Measurements from ENCODE around the gene ZNF613.
"Not testable (repeated sequence)": the region's sequence is repeated elsewhere in the genome, so short reads cannot be mapped to it uniquely, and the experiment has no call there.

The ZNF613 gene

DNA sequence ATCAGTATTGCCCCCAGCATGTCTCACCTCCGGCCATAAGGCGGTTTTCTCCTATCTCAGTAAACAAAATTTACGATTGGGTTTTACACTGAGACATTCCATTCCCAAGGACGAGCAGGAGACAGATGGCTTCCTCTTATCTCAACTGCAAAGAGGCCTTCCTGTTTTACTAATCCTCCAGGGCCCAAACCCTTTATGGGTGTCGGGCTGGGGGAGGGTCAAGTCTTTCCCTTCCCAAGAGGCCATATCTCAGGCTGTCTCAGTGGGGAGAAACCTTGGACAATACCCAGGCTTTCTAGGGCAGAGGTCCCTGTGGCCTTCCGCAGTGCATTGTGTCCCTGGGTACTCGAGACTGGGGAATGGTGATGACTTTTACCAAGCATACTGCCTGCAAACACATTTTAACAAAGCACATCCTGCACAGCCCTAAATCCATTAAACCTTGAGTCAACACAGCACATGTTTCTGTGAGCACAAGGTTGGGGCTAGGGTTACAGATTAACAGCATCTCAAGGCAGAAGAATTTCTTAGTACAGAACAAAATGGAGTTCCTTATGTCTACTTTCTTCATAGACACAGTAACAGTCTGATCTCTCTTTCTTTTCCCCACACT is 33.5 kb downstream of the ZNF613 start:
- H3K4me3 ChIP-seq (ENCODE audit: low read length), result not testable (repeated sequence)
- H3K9me3 ChIP-seq (ENCODE audit: low read length), result peaks cover 18% of the 10 kb centered on the region
- peaks cover 23% of the 10 kb centered on the region for H3K36me3 ChIP-seq (ENCODE audit: insufficient read depth, low read length)

DNA sequence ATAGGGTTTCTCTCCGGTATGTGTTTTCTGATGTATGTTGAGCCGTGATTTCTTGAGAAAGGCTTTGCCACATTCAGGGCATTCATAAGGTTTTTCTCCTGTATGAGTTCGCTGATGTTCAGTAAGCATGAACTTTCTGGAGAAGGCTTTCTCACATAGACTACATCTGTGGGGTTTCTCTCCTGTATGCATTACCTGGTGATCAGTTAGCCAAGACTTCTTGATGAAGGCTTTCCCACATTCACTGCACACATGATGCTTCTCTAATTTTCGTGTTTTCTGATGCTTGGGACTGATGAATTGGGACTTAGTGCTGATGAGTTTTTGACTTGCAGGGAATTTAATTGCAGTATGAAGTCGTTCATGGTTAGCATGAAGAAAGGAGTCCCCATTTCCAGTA is 38.3 kb downstream of the ZNF613 start:
- Histone ChIP-seq H3K9me3 (ENCODE audit: low read length) (peaks cover 51% of the 10 kb centered on the region), H3K36me3 (ENCODE audit: insufficient read depth, low read length) (peaks cover 58% of the 10 kb centered on the region), H2AFZ (ENCODE audit: low read depth, low read length) (no peak overlapping the region), H3K27me3 (ENCODE audit: insufficient read depth, low read length) (no peaks in the 10 kb centered on the region), H3K4me1 (ENCODE audit: insufficient read depth, low read length) (no peaks in the 10 kb centered on the region), H3K4me3 (ENCODE audit: low read length) (no peak overlapping the region)

More for the DNA sequence above, 33.5 kb downstream of the ZNF613 start:
- H2AFZ ChIP-seq (ENCODE audit: low read depth, low read length); H3K27me3 ChIP-seq (ENCODE audit: insufficient read depth, low read length); H3K4me1 ChIP-seq (ENCODE audit: insufficient read depth, low read length): not testable (repeated sequence)

DNA sequence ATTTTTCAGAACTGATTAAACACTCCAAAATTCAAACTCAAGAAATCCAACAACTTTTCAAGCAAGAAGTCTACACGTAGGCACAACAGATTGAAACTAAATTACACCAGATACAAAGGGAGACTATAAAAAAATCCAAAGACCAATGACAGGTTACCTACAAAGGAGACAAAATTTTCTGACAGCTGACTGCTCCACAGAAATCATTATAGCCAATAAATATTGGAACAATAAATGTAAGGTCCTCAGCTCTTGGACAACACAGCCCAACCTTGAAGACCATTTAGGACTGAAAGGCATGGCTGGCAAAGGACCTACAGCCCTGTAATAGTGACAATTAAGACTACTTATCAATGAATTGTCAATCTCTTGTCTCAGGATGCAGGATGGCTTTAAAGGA is 43.4 kb downstream of the ZNF613 start:
- Histone ChIP-seq H3K4me1 (ENCODE audit: insufficient read depth, low read length) (no peaks in the 10 kb centered on the region), H3K27me3 (ENCODE audit: insufficient read depth, low read length) (no peaks in the 10 kb centered on the region), H2AFZ (ENCODE audit: low read depth, low read length) (no peak overlapping the region), H3K9me3 (ENCODE audit: low read length) (peaks cover 69% of the 10 kb centered on the region), H3K4me3 (ENCODE audit: low read length) (no peak overlapping the region), H3K36me3 (ENCODE audit: insufficient read depth, low read length) (peaks cover 74% of the 10 kb centered on the region)

DNA sequence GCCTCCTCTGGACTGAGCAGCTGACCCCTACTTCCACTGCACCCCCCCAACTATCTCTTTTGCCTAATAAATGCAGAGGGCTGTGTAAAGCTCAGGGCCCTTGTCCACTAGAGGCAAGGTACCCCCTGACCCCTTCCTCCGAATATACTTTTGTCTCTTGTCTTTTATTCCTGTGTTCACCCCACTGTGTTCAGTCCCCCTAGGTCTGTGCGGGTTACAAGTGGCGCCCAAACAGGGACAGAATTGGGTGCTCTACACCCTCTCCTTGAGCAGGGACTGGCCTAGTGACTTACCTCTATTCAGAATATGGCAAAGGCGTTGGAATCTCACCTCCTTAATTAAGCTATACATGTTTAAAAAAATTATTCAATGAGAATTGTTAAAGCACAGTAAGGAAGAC is 44.4 kb downstream of the ZNF613 start:
- Histone ChIP-seq H3K36me3 (ENCODE audit: insufficient read depth, low read length) (peaks cover 65% of the 10 kb centered on the region), H3K27me3 (ENCODE audit: insufficient read depth, low read length) (no peaks in the 10 kb centered on the region), H3K4me3 (ENCODE audit: low read length) (no peak overlapping the region), H2AFZ (ENCODE audit: low read depth, low read length) (no peak overlapping the region), H3K9me3 (ENCODE audit: low read length) (peaks cover 67% of the 10 kb centered on the region), H3K4me1 (ENCODE audit: insufficient read depth, low read length) (no peaks in the 10 kb centered on the region)

DNA sequence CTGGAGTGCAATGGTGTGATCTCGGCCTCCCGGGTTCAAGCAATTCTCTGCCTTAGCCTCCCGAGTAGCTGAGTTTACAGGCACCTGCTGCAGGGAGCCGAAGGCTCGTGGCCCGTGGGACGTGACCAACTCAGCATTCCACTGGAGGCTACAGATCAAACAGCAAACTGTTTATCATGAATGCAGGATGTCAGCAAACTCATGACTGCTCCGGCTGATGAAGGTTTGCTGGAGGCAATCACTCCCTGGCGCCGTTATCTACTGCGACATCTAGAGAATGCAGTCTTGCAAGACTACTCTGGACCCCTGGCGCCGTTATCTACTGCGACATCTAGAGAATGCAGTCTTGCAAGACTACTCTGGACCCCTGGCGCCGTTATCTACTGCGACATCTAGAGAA is 48.5 kb downstream of the ZNF613 start:
- Histone ChIP-seq H3K36me3 (ENCODE audit: insufficient read depth, low read length) (peaks cover 41% of the 10 kb centered on the region), H3K9me3 (ENCODE audit: low read length) (peaks cover 60% of the 10 kb centered on the region)
- H3K27me3 ChIP-seq (ENCODE audit: insufficient read depth, low read length); H3K4me3 ChIP-seq (ENCODE audit: low read length); H2AFZ ChIP-seq (ENCODE audit: low read depth, low read length); H3K4me1 ChIP-seq (ENCODE audit: insufficient read depth, low read length): not testable (repeated sequence)

DNA sequence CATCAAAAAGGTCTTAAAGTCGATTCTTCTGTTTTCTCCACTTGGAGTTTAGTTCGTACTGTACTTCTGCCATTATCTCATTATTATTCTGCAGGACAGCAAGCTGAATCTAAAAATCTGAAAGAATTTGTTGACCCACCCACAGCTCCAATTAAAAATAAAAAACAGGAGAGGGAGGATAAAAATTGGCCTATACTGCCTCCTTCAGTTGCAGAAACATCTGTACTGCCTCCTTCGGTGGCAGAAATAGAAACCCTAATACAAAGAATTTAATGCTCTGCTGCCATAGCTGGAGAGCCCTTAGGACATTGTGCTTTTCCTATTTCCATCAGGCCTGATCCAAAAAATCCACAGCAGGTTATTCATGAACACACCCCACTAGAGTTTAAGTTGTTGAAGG is 49.6 kb downstream of the ZNF613 start:
- Histone ChIP-seq H3K4me3 (ENCODE audit: low read length) (no peak overlapping the region), H3K9me3 (ENCODE audit: low read length) (peaks cover 52% of the 10 kb centered on the region), H2AFZ (ENCODE audit: low read depth, low read length) (no peak overlapping the region), H3K4me1 (ENCODE audit: insufficient read depth, low read length) (no peaks in the 10 kb centered on the region), H3K36me3 (ENCODE audit: insufficient read depth, low read length) (peaks cover 31% of the 10 kb centered on the region), H3K27me3 (ENCODE audit: insufficient read depth, low read length) (no peaks in the 10 kb centered on the region)

DNA sequence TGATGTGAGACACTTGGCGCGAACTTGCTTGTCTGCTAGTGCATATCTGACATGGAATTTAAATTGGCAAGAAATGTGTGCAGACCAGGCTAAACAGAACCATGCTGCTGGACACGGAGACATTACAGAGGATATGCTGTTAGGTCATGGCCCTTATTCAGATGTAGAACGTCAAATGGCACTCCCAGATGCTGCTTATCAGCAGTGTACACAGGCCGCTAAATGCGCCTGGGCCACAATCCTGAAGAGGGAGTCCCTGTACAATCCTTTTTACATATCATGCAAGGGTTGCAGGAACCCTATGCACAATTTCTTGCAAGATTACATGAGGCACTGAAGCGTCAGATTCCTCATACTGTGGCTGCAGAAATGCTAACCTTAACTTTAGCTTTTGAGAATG is 50.1 kb downstream of the ZNF613 start:
- no peak overlapping the region for H2AFZ ChIP-seq (ENCODE audit: low read depth, low read length)
- H3K36me3 ChIP-seq (ENCODE audit: insufficient read depth, low read length), result peaks cover 27% of the 10 kb centered on the region
- no peaks in the 10 kb centered on the region for H3K4me1 ChIP-seq (ENCODE audit: insufficient read depth, low read length)
- H3K4me3 ChIP-seq (ENCODE audit: low read length), result no peak overlapping the region
- peaks cover 50% of the 10 kb centered on the region for H3K9me3 ChIP-seq (ENCODE audit: low read length)
- H3K27me3 ChIP-seq (ENCODE audit: insufficient read depth, low read length), result no peaks in the 10 kb centered on the region

DNA sequence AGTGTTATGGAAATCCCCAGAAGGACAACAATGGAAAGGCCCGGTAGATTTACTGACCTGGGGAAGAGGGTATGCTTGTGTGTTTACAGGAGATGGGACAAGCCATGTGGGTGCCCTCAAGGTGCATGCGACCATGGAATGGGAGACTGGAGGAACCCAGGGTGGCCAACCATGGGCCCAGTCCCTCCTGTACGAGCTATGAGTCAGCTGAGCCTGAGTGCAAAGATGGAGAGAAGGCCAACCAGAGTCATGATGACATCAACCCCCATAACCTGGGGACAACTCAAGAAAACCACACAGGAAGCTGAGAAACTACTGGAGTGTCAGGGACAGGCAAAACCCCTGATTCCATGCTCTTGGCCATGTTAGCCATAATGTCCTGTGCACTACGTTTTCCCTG is 51.6 kb downstream of the ZNF613 start:
- Histone ChIP-seq H3K4me3 (ENCODE audit: low read length) (no peak overlapping the region), H2AFZ (ENCODE audit: low read depth, low read length) (no peak overlapping the region), H3K4me1 (ENCODE audit: insufficient read depth, low read length) (no peaks in the 10 kb centered on the region), H3K27me3 (ENCODE audit: insufficient read depth, low read length) (no peaks in the 10 kb centered on the region), H3K36me3 (ENCODE audit: insufficient read depth, low read length) (peaks cover 12% of the 10 kb centered on the region), H3K9me3 (ENCODE audit: low read length) (peaks cover 41% of the 10 kb centered on the region)

DNA sequence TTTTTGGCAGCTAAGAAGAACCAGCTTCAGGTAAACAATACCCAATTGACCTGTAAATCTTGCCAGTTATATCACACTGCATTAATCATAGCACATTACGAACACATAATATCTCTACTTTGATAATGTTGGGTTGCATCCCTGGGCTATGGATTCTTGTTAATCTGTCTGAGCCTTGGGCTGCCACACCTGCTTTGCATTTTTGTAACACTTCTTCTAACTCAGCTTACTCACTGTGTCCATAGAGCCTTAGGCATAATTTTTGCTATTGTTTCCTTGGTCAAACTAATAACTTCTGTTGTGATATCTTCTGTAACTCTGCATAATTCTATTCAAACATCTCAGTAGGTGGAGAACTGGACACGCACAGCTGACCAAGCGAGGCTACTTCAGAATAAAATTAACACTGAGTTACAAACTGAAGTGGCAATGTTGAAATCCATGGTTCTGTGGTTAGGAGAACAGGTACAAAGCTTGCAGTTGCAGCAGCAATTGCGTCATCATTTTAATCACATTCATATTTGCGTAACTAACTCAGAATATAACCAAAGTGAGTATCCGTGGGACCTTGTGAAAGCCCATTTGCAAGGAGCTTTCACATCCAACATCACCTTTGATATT is 53.0 kb downstream of the ZNF613 start:
- Histone ChIP-seq H3K4me1 (ENCODE audit: insufficient read depth, low read length) (no peaks in the 10 kb centered on the region), H2AFZ (ENCODE audit: low read depth, low read length) (no peak overlapping the region), H3K27me3 (ENCODE audit: insufficient read depth, low read length) (no peaks in the 10 kb centered on the region), H3K4me3 (ENCODE audit: low read length) (no peak overlapping the region), H3K9me3 (ENCODE audit: low read length) (peaks cover 30% of the 10 kb centered on the region), H3K36me3 (ENCODE audit: insufficient read depth, low read length) (peaks cover 4% of the 10 kb centered on the region)

DNA sequence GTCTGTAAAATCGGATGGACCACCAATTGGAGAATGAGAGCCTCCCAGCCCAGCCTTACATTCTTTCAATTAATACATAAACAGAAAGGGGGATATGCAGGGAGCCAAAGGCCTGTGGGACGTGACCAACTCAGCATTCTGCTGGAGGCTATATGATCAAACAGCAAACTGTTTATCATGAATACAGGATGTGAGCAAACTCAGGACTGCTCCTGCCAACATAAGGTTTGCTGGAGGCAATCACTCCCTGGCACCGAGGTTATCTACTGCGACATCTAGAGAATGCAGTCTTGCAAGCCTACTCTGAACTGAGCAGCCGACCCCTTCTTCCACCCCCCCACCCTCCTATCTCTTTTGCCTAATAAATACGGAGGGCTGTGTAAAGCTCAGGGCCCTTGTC is 53.7 kb downstream of the ZNF613 start:
- not testable (repeated sequence) for H3K27me3 ChIP-seq (ENCODE audit: insufficient read depth, low read length); H3K36me3 ChIP-seq (ENCODE audit: insufficient read depth, low read length); H2AFZ ChIP-seq (ENCODE audit: low read depth, low read length); H3K4me1 ChIP-seq (ENCODE audit: insufficient read depth, low read length); H3K4me3 ChIP-seq (ENCODE audit: low read length)
- peaks cover 33% of the 10 kb centered on the region for H3K9me3 ChIP-seq (ENCODE audit: low read length)

DNA sequence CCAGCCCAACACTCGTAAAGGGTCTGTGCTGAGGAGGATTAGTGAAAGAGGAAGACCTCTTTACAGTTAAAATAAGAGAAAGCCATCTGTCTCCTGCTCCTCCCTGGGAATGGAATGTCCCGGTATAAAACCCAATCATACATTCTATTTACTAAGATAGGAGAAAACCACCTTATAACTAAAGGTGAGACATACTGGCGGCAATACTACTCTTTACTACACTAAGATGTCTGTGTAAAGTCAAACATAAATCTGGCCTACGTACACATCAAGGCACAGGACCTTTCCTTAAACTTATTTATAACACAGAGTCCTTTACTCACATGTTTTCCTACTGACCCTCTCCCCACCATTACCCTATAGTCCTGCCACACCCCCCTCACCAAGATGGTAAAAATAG is 56.1 kb downstream of the ZNF613 start:
- Histone ChIP-seq H3K36me3 (ENCODE audit: insufficient read depth, low read length) (peaks cover 4% of the 10 kb centered on the region), H3K9me3 (ENCODE audit: low read length) (peaks cover 26% of the 10 kb centered on the region)

DNA sequence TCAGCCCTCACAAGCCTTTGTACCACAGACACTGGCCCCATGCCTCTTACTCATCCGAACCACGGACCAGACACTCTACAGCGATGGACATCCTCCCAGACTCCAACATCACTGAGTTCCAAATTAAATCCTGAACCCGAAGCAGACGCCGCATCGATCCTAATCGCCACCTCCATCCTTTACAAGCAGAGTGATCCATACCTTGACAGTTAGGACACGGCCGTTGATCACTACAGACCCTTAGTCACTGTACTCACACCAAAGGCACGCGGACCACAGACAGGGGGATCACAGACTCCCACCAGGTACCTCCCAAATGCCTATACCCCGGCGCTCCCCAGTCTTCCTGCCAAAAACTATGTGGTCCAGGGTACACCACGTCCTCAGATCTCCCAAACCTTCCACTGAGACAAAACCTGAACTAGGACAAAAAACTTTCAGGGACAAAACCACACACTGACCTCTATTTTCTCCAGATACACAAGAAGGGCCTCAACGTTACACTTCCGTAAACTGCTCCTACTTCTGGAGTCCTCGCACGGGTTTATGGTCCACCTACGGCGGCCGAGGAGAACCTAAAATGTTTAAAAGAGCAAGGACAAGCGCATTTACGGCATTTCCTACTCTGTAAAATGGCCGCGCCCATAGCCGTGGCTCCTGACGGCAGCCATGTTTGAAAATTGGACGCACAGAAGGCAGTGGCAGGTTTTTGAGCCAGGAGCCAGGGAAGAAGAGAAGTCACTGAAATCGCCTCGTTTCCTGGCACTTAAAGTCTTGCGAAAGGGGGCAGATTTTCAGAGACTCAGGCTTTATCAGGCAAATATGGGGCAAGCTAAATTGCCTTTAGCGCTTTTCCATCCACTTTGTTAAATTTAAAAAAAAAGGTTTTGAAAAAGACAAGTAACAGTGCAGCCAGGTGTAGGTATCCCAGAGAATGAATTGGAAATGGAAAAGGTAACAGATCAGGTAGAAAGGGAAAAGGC is 59.3 kb downstream of the ZNF613 start, which contains the start of gene ZNF350:
Gene ZNF350 (minus strand): TSS at position 532 of the 983 bp plus-strand sequence. CDS start 12,480 bp downstream, outside the sequence.
- Histone ChIP-seq H3K4me1 (ENCODE audit: insufficient read depth, low read length) (peaks cover 6% of the 10 kb centered on the region), H3K36me3 (ENCODE audit: insufficient read depth, low read length) (no peaks in the 10 kb centered on the region), H2AFZ (ENCODE audit: low read depth, low read length) (peak within 1 kb of the TSS; percentile 74), H3K9me3 (ENCODE audit: low read length) (peaks cover 14% of the 10 kb centered on the region), H3K27me3 (ENCODE audit: insufficient read depth, low read length) (no peaks in the 10 kb centered on the region), H3K4me3 (ENCODE audit: low read length) (peak within 1 kb of the TSS; percentile 87)

More for the DNA sequence above, 56.1 kb downstream of the ZNF613 start:
- Histone ChIP-seq H2AFZ (ENCODE audit: low read depth, low read length) (no peak overlapping the region), H3K4me1 (ENCODE audit: insufficient read depth, low read length) (peaks cover 6% of the 10 kb centered on the region), H3K27me3 (ENCODE audit: insufficient read depth, low read length) (no peaks in the 10 kb centered on the region), H3K4me3 (ENCODE audit: low read length) (no peak overlapping the region)

DNA sequence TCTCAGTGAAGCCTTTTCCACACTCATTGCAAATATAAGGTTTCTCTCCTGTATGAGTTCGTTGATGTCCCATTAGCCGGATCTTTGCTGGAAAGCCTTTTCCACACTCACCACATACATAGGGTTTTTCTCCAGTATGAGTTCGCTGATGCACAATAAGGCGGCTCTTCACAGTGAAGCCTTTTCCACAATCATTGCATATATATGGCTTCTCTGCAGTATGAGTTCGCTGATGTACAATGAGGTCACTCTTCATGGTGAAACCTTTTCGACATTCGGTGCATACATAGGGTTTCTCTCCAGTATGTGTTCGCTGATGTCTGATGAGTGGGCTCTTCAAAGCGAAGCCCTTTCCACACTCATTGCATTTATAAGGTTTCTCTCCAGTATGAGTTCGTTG is 66.2 kb downstream of the ZNF613 start:
- H3K9me3 ChIP-seq (ENCODE audit: low read length), result peaks cover 58% of the 10 kb centered on the region
- H3K27me3 ChIP-seq (ENCODE audit: insufficient read depth, low read length), result no peaks in the 10 kb centered on the region
- no peak overlapping the region for H3K4me3 ChIP-seq (ENCODE audit: low read length)
- H3K4me1 ChIP-seq (ENCODE audit: insufficient read depth, low read length), result no peaks in the 10 kb centered on the region
- H2AFZ ChIP-seq (ENCODE audit: low read depth, low read length), result no peak overlapping the region
- peaks cover 55% of the 10 kb centered on the region for H3K36me3 ChIP-seq (ENCODE audit: insufficient read depth, low read length)

Data from neuron (in vitro differentiated cells).